Measurements from ENCODE around the gene MS4A8. TPM values are rescaled to one million over a fixed set of nuclear protein-coding genes. Genes with fewer than 3 reads are reported as not detected.
"Not testable (repeated sequence)": the region's sequence is repeated elsewhere in the genome, so short reads cannot be mapped to it uniquely, and the experiment has no call there.

MS4A8 gene
- total RNA-seq, 4 donors from 2014 or later, result 0.98 to 9.5 (median 2.1) TPM; not detected in 1

DNA sequence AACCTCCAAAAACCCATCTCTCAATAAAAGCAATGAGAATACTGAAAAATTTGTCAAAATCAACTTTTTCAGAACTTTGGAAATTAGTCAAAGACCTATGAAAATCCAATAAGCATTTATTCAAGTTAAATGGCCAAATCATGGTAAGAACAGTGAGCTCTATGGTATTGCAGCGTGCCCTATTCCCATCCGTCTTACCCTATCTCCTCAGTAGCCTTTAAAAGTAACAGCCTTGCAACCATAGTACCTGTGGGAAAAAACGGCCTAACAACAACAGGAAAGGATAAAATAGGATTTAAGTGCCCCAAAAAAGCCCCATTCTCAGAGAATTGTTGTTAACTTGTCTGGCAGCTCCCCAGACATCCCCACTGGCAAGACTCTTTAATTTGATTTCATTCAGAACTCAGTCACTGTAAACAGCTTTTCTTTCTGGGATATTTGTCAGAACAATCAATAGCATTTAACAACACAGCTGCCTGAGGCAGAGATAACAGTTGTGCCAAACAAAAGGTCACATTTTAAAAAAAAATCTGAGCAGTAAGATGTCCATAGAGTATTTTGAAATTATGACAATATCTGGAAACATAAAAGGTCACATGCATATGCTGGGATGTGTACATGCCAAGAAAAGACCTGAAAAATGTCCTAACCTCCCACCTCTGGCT lies 18.8 kb upstream of the MS4A8 start:
- H3K9me3 ChIP-seq, result peaks cover 0 to 7% of the 10 kb centered on the region in 2 donors
- TF ChIP-seq, protein P1, sequence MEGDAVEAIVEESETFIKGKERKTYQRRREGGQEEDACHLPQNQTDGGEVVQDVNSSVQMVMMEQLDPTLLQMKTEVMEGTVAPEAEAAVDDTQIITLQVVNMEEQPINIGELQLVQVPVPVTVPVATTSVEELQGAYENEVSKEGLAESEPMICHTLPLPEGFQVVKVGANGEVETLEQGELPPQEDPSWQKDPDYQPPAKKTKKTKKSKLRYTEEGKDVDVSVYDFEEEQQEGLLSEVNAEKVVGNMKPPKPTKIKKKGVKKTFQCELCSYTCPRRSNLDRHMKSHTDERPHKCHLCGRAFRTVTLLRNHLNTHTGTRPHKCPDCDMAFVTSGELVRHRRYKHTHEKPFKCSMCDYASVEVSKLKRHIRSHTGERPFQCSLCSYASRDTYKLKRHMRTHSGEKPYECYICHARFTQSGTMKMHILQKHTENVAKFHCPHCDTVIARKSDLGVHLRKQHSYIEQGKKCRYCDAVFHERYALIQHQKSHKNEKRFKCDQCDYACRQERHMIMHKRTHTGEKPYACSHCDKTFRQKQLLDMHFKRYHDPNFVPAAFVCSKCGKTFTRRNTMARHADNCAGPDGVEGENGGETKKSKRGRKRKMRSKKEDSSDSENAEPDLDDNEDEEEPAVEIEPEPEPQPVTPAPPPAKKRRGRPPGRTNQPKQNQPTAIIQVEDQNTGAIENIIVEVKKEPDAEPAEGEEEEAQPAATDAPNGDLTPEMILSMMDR (IDR thresholded peaks at IDR 0.05), result no peak
- no peak for TF ChIP-seq POLR2A (IDR thresholded peaks at IDR 0.05)

GRCh38 chr11:60684541-60684848 lies 14.9 kb upstream of the MS4A8 start:
- H3K4me1 ChIP-seq; intact Hi-C loops (cut with DNase I; ENCODE audit: low total_unique reads); H3K36me3 ChIP-seq; H3K4me3 ChIP-seq; H3K27me3 ChIP-seq; DNase-seq; H3K9me3 ChIP-seq; H3K27ac ChIP-seq: not testable (repeated sequence)

More for the DNA sequence above, 18.8 kb upstream of the MS4A8 start:
- Histone ChIP-seq H3K27me3 (no peaks in the 10 kb centered on the region), H3K4me3 (no peak overlapping the region), H3K4me1 (no peaks in the 10 kb centered on the region), H3K36me3 (no peaks in the 10 kb centered on the region), H3K27ac (no peak overlapping the region)
- intact Hi-C loops (cut with DNase I; ENCODE audit: low total_unique reads), result no loop called here
- no peak for DNase-seq

GRCh38 chr11:60691661-60692060 lies 7.8 kb upstream of the MS4A8 start:
- no peaks in the 10 kb centered on the region for H3K4me1 ChIP-seq

GRCh38 chr11:60699936-60700335 lies 524 bp downstream of the MS4A8 start:
- DNase-seq, result no peak
- intact Hi-C loops (cut with DNase I; ENCODE audit: low total_unique reads), result no loop called here
- no peak overlapping the region for H3K4me3 ChIP-seq
- no peaks in the 10 kb centered on the region for H3K4me1 ChIP-seq
- no peak overlapping the region for H3K27ac ChIP-seq
- H3K9me3 ChIP-seq, result no peaks in the 10 kb centered on the region
- no peaks in the 10 kb centered on the region for H3K36me3 ChIP-seq
- TF ChIP-seq, protein P1 (IDR thresholded peaks at IDR 0.05), result no peak
- TF ChIP-seq POLR2A (IDR thresholded peaks at IDR 0.05), result no peak
- H3K27me3 ChIP-seq, result no peaks in the 10 kb centered on the region

More at GRCh38 chr11:60691661-60692060, 7.8 kb upstream of the MS4A8 start:
- intact Hi-C loops (cut with DNase I; ENCODE audit: low total_unique reads), result no loop called here
- no peak for DNase-seq
- H3K4me3 ChIP-seq, result no peak overlapping the region
- no peak overlapping the region for H3K27ac ChIP-seq
- H3K27me3 ChIP-seq, result no peaks in the 10 kb centered on the region
- no peaks in the 10 kb centered on the region for H3K36me3 ChIP-seq
- H3K9me3 ChIP-seq, result no peaks in the 10 kb centered on the region
- TF ChIP-seq, protein P1 (IDR thresholded peaks at IDR 0.05), result no peak
- no peak for TF ChIP-seq POLR2A (IDR thresholded peaks at IDR 0.05)

DNA sequence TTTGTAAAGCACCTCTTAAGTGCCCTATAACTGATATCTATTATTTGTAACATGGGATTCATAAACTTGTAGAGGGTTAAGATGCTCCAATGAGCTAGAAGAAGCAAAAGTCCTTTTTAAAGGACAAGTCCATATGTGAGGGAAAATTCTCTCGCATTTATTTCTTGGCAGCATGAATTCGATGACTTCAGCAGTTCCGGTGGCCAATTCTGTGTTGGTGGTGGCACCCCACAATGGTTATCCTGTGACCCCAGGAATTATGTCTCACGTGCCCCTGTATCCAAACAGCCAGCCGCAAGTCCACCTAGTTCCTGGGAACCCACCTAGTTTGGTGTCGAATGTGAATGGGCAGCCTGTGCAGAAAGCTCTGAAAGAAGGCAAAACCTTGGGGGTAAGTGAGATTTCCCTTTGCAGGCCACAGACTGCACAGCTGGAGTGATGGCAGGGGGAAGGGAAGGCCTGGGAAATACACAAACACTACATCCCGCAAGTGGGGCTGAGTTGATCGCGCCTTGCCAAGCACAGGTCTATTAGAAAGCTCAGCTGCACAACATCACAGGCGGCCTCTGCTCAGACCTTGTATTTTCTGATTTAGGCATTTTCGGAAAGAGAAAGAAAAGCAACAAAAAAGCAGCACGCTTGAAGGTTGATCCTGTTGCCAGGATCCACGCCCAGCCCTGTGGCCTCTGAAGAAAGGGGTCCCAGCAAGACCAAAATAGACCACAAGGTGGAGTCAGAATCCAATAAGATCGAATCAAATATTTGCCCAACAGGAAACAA lies 1.5 kb downstream of the MS4A8 start:
- Histone ChIP-seq H3K4me1 (no peaks in the 10 kb centered on the region), H3K27me3 (no peaks in the 10 kb centered on the region), H3K4me3 (no peak overlapping the region), H3K9me3 (no peaks in the 10 kb centered on the region), H3K27ac (no peak overlapping the region), H3K36me3 (no peaks in the 10 kb centered on the region)
- intact Hi-C loops (cut with DNase I; ENCODE audit: low total_unique reads), result no loop called here
- TF ChIP-seq POLR2A (IDR thresholded peaks at IDR 0.05), result no peak
- TF ChIP-seq, protein P1 (IDR thresholded peaks at IDR 0.05), result no peak
- no peak for DNase-seq

Data from uterus (tissue), 4 donors.